ENCODE data around the gene IL6ST.

The IL6ST gene

DNA sequence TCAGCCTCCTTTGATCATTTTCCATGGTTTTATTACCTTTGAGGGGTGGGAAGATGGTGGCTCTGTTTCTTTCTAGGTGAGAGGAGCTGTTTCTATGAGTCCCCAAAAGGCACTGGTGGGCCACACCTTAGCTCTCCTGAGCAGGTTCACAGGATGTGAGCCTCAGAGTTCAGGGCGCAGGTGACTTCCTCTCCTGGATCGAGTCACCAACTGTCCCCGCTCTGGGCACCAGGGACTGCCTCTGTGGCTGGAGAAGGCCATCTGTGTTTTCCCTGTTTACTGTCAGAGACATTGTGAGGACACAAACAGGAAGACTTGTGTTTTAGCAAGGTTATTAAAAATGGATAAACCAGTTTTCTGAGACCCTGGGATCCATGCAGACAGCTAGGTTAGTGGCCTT lies 75.1 kb downstream of the IL6ST start:
- DNase-seq (ENCODE audit: low read depth) = no peak

DNA sequence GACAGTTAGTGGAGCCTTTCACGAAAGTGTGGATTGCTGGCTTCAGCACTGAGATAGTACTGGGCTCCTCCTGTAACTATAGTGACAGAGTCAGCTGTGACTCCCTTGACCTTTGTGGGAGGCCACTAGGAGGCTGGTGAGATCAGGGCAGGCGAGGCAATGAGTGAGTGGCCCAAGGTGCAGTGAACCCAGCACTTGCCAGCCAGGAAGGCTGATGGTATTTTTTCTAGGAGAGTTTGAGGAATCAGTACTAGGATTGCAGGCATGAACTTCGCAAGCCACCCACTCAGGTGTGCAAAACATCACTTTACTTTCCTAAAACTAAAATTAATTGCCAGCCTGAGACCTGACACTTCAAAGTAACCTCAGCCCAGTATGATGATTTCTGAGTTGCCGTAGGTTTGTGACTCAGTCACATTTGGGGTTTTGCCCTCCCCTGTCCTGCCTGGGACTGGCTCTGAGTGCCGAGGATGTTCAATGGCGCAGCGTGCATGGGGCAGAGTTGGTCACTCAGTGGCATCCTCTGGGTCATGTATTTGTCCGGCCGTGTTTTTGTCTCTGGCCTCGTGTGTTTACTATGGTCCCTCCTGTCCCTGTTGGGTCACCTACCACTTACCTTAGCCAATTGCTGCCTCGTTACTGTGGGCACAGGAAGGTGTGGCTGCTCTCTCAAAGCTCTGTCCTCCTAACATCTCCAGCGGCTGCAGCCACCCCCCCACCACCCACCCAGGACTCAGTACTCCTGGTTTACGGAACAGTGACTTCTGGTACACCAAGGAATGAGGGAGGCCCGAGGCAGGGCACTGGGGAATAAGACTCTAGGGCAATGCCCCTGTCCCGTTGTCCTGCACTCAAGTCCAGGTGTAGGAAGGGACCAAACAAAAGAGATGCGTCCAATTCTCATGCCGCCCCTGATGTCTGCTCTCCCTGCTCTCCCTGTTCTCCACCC lies 76.4 kb downstream of the IL6ST start:
- no peak for DNase-seq (ENCODE audit: low read depth)

DNA sequence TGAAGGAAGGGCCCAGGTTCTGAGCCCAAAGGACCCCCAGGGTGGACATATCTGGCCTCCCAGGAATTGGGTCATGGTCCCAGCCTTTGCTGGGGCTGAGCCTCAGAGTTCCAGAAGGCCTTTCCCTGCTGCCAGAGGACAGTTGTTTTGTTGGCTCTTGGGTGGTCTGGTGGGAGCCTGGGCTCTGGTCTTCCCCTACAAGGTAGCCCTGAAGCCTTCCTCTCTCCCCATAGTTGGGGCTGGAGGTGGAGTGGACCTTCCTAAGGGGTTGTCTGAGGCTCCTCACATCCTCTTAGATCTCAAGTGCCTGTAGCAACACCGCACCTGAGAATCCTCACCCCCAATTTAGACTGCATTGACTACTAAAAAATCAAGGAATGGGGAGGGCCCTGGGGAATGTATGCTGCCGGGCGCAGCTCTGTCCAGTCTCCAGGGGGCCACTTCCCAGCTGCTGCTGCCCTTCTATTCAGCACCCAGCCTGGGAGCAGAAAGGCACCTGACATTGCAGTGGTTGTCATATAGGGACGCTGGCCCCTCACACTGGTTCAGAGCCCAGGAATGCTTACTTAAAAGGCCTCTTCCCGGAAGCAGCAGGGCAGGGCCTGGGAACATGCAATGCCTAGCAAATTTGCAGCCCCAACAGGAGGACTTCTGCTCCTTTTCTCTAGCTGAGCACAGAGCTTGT lies 77.2 kb downstream of the IL6ST start:
- DNase-seq (ENCODE audit: low read depth) = no peak

DNA sequence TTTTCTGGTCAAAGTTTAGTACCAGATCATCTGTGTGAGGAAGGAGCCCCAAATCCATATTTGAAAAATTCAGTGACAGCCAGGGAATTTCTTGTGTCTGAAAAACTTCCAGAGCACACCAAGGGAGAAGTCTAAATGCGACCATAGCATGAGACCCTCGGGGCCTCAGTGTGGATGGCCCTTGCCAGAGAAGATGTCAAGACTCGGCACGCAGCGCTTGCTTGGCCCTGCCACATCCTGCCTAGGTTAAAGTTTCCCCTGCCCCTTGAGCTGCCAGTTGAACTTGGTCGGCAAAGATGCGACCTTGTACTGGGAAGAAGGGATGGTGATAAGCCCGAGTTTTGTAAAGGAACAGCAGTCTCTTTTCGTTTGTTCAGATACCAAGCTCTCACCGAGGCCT lies 77.8 kb downstream of the IL6ST start:
- no peak for DNase-seq (ENCODE audit: low read depth)

DNA sequence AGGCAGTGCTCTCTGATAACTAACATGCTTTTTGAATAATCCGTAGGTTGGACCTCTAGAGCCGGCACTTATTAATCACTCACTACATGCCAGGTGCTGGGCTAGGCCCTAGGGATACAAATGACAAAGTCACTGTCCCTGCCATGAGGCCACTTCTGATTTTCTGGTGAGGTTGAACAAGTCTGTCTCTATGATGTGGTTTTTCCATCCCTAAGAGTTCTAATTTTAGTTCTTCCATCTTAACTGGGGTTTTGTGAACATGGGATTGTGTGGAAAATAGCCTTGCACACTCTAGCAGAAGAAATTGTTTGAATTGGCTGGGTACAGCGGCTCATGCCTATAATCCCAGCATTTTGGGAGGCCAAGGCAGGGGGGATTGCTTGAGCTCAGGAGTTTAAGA lies 79.0 kb downstream of the IL6ST start:
- DNase-seq (ENCODE audit: low read depth) = no peak

DNA sequence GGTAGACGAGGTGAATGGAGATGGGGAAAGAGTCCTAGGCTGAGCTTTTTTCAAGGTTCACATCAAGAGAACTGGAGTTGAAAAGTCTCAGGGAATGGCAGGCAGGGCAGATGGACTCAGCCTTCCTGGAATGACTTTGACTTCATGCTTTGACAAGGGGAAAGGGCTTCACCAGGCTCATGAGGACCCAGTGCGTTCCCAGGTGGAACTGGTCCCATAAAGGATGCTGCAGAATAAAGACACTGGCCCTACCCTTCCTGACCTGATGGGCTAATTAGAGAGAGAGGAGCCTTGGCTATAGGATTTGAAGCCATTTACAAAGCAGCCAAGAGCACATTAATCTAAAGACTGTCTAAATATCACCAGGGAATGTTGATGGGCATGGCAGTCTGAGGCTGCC lies 79.8 kb downstream of the IL6ST start:
- DNase-seq (ENCODE audit: low read depth) = no peak

DNA sequence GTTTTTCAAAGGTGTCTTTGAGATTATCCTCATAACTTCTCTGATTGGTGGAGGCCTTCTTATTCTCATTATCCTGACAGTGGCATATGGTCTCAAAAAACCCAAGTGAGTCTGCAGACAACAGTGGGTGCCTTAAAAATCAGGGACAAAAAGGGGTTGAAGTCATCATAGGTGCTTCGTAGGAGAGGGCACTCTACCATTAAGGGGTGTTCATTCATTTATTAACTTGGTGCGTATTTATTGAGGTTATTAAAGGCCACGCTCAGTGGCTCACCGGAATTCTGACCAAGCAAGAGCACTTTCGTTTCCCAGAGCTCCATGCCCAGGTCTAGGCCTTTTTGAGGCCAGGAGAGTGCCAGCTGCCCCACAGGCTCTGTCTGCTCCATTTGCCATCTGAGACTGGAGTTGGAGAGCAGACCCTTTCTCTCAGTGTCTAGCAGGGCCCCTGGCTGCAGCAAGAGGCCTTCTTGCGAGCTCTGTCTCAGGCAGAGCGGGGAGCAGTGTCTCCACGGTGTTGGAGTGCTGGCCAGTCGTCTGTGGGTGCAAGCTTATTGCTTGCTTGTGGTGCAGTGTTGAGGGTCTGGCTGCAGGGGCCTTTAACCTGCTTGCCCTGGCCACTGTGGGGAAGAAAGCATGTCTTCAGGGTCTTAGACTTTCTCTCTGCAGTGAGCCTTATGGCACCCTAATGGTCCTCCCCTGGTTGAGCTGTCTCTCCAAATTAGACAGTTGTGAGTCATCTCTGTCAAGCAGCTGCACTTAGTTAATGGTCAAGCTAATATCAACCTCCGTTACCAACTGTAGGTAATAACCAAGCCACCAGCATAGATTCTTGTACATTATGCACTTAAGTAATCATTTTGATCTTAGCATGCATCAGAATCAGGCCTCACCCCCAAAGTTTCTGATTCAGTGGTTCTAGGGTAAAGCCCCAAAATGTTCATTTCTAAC lies 81.0 kb downstream of the IL6ST start:
- DNase-seq (ENCODE audit: low read depth) = no peak

DNA sequence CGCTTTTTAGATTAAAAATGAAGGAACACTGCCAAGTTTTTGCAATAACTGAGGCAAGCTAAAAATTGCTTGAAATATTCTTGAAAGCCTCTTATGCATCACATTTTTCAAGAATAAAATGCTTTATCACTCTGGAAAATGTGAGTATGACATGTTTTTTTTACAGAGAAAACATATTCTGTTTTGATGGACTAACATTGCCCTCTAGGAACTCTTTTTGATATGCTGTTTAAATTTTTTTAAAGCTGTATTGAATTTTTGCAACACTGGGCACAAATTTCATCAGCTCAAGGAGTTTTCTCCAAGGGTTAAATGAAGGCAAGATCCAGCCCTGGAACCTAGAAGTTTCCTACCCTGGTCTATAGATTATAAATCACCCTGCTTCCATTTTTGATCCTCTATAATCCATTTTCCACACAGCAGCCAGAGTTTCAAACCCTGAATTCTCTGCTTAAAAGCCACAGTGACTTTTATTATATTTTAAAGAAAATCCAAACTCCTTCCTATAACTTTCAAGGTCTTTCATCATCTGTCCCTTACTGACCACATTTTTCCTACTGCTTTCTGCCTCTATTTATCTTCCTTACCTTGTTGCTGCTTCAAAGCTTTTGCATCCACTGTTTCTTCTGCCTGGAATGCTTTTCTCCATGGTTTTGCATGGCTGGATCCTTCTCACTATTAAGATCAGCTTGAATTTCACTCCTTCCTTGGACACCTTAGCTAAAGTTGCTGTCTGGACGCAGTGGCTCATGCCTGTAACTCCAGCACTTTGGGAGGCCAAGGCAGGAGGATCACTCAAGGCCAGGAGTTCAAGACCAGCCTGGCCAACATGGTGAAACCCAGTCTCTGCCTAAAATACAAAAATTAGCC lies 82.7 kb downstream of the IL6ST start:
- DNase-seq (ENCODE audit: low read depth) = no peak

DNA sequence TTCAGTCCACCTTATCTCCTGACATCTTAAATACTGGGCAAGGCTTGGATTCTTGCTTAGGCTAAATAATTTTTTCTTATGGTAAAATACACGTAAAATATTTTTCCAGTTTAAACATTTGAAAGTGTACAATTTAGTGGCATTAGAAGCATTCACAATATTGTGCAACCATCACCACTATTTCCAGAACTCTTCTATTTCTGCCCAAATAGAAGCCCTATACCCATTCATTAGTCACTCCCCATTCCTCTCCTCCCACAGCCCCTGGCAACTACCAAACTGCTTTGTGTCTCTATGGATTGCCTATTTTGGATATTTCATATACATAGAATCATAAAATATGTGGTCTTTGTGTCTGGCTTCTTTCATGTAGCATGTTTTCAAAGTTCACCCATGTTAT lies 86.0 kb downstream of the IL6ST start:
- DNase-seq (ENCODE audit: low read depth) = no peak

DNA sequence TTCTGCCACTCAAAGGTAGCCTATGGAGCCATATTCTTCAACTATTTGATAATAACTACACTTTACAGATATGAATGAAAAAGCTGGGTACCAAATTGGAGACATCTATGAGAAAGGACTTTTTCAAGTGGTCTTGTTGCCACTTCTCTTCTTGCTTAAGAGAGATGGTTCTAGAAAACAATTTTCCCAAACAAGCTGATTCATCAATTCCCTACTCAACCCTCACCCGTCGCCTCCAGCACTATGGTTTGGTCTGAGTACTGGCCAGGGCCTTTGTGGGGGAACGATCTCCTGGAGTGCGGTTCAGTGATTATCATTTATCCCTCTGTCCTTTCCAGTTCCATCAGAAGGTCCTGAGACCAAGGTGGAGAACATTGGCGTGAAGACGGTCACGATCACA lies 86.8 kb downstream of the IL6ST start:
- DNase-seq (ENCODE audit: low read depth) = no peak

DNA sequence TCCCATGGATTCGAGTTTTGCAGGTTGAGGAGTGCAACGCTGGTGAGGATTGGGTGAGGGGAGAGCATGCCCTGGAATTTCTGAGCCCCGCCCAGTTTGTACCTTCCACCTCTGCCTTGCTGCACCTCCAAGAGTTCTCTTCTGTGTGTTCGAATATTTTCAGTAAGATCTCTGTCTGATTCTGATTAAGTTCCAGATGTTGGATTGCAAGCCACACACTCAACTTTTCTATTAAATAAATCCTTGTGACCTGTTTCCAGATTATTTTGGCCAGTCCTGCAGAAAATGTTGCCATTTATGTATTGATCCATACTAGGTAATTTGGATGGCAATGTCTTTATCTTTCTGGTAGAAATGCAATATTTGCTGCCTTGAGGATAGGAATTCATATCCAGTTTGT lies 89.5 kb downstream of the IL6ST start:
- DNase-seq (ENCODE audit: low read depth) = no peak

DNA sequence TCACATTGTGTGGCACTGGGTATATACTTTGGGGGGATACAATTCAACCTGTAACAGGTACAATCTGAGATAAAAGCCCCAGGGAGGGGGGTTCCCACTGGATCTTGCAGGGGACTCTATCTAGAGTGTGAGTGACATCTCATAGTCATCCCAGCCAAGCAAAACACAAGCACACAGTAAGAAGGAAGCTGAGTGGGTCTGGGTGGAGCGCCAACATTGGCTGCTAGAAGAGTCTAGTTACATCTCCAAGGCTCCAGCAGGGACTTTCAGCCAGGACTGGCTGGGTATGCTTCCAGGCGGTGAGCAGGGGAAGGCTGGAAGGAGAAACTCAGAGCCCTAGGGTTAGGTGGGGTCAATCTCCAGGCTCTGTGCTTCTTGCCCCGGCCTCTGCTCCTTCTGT lies 90.6 kb downstream of the IL6ST start:
- DNase-seq (ENCODE audit: low read depth) = no peak

DNA sequence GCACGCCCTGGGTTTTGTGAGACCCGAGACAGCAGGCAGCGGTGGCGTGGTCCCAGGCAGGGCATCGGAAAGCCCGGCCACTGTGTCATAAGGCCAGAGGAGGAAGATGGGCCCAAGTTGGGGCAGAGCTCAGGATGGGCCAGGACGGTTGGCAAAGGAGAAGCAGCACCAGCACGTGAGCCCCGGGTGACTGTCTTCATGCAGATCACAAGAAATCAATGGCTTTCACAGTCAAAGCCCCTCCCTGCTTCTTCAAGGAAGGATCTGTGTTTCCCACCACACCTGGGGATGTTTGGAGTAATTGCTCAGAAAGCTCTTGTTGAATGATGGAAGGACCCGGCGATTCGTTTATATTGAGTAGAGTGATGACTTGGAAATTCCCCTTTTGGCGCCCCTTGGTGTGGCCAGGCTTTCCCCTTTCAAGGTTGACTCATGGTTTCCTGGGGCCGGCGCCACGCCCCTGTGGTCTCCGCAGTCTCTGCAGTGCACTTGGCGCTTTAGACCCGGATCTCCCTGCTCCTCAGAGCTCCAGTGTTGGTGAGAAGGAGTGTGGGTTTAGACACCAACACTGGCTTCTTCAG lies 91.6 kb downstream of the IL6ST start:
- peak; percentile 42 for DNase-seq (ENCODE audit: low read depth)

DNA sequence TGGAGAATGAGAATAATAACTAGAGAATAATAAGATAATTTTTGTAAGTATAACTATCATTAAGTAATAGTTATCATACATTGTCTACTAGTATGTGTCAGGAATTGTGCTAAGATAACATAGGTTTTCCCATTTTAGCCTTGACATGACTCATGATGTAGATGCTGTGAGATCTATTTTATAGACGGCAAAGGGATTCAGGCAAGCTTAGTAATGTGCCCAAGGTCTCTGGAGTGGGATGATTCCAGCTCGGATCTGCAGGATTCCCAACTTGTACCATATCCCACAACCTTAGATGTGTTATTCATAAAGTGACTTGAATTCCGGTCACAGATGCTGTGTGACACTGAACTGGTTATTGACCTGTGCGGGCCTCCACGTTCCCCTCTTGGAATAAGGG lies 92.1 kb downstream of the IL6ST start:
- no peak for DNase-seq (ENCODE audit: low read depth)

DNA sequence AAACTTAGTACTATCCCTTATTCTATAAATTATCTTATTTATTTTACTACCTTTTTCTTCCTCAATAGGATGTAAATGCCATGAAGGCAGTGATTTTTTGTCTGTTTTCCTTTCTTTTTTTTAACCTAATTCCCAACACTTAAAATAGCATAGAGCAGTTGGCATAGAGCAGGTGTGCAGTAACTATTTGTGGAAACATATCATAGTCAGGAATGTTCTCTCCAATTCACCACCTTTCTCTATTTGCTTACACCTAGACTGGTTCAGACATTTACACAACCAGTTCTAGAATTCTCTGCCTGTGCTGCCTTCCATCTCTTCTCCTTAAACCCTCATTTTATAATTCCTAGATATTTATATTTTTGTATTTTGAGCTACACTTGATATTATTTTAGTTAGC lies 94.0 kb downstream of the IL6ST start:
- DNase-seq (ENCODE audit: low read depth) = no peak

DNA sequence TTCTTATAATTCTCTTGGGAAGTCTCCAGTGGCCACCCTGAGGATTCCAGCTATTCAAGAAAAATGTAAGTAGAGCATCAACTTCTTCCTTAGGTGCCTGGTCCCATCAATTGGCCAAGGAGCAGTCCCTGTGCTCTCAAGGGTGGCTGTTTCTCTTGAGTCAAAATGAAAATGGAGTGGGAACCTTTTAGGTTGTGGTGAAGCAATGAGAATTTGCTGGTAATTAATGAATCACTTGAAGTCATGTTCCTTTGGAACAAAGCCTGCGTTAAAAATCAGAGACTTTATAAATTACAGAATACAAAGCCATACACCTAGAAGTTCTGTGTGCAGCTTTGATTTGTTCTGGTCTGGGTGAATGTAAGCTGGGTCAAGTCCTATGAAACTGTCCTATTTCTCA lies 94.7 kb downstream of the IL6ST start:
- DNase-seq (ENCODE audit: low read depth) = no peak

DNA sequence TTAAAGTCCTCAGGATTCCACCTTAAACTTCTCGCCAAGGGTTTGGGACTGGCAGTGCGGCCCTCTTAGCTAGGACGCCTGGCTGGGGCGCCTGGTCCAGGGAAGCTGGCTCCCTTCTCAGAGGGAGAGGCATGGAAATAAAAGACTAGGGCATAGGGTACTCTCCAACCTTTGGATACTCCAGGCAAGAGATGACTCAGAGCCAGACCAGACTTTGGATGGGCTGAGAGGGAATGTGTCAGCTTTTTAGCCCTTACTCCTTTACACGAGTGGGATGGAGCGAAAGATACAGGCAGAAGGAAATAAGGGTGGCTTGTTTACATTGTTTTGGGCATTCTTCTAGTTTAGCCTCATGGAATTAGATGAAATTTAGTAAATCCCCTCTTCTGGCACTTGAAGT lies 95.4 kb downstream of the IL6ST start:
- no peak for DNase-seq (ENCODE audit: low read depth)

DNA sequence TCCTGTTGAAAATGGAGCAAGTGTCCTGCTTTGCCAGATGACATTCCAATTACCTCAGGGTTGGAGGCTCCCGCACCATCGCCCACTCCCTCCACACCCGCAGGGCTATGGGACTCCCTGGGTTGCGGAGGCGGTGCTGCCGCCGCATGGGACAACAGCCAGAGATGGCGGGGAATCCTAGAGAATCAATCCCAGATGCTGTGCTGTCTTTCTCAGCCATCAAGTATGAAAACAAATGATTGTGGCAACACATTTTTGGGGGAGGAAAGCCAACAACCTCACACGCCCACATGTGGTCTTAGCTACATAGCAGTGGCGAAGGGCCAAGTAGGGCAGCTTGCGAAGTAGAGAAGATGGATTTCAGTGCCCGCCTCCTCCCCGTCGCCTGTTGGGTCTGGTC lies 96.9 kb downstream of the IL6ST start:
- no peak for DNase-seq (ENCODE audit: low read depth)

DNA sequence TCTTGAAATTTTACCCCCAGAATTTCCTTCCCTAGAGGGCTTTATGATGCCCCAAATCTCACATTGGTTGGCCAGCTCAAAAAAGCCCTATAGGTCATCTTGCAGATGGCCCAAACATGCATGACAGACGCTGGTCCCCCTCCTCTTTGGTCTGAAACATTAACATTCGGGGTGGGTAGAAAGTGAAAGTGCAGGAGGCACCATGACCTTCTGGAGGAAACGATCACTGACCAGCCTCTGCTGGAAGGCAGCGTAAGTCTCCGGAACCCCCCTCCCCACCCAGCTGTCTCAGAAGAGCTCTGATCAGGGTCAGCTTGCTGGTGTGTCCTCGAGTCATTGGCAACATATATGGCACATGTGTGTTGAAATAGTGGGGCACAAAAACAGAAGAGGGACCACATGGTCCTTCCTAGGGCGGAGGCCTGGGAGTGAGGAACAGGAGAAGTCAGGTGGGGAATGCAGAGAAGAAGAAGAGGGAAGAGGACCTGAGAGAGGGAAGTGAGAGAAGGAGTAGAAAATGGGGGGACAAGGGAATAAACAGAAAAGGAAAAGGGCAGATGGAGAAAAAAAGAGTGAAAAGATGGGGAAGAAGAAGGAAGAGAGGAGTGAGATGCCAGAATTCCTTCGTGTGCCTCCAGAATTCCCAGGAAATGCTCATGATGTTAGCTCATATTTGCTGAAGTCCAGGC lies 97.4 kb downstream of the IL6ST start:
- DNase-seq (ENCODE audit: low read depth) = no peak

DNA sequence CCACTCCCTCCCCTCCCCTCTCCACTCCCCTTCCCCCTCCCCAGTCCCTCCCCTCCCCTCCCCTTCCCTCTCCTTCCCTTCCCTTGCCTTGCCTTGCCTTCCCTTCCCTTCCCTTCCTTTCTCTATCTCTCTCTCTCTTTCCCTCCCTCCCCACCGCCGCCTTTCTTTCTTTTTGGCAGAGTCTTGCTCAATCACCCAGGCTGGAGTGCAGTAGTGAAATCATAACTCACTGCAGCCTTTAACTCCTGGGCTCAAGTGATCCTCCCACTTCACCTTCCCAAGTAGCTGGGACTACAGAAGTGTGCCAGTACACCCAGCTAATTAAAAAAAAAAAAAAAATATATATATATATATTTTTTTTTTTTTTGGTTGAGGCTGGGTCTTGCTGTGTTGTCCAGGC lies 98.1 kb downstream of the IL6ST start:
- DNase-seq (ENCODE audit: low read depth) = no peak

DNA sequence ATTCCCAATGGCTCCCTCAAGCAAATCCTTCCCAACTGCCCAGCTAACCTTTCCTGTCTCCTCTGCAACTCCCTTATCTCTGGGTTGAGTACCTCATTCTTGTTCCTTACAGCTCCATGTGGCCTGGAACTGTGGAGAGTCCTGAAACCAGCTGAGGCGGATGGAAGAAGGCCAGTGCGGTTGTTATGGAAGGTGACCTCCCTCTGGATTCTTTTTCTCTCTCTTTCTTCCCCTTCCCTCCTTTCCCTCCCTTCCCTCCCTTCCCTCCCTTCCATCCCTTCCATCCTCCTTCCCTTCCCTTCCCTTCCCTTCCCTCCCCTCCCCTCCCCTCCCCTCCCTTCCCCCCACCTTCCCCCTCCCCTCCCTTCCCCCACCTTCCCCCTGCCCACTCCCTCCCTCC lies 98.5 kb downstream of the IL6ST start:
- no peak for DNase-seq (ENCODE audit: low read depth)

All from stimulated activated CD8-positive, alpha-beta memory T cell treated with anti-CD3 and anti-CD28 coated beads, Interleukin-15, amount 100 ng/mL, for 1 hour (primary cell).